ENCODE data around the gene CTNNBL1.
A peak's percentile ranks its signal among the peaks of the same experiment; 100 is the strongest.
"Not testable (repeated sequence)": the region's sequence is repeated elsewhere in the genome, so short reads cannot be mapped to it uniquely, and the experiment has no call there.

Gene CTNNBL1

DNA sequence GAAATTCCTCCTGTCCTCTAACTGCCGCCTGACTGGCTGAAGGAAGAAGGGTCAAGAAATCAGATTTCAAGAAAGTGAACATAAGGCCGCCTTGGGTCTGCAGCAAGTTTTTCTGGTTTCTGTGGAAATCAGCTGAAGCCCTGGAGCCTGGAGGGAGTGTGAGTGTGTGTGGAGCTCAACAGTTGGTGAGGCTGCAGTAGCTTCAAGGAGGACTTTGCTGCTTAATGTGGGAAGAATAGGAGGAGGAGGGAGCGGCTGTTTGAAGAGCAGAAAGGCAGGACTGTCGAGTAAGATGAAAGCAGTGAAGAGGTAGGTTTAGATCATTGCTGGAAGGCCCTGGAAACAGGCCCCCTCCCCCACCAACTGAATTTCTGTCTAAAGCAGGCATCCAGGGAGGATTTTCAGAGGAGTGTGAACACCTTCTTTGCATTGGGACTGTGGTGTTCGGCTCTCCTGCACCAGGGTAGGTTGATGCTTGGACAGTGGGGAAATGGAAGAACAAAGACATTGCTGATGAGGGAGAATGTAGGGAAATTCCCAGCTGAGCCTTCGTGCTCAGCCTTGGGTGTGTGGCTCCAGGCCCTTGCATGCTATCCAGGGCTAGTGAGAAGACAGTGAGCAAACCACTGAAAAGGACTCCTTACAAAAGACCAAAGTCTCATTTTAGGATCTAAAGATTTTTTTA is 129.6 kb downstream of the CTNNBL1 start:
- DNase-seq, result no peak

DNA sequence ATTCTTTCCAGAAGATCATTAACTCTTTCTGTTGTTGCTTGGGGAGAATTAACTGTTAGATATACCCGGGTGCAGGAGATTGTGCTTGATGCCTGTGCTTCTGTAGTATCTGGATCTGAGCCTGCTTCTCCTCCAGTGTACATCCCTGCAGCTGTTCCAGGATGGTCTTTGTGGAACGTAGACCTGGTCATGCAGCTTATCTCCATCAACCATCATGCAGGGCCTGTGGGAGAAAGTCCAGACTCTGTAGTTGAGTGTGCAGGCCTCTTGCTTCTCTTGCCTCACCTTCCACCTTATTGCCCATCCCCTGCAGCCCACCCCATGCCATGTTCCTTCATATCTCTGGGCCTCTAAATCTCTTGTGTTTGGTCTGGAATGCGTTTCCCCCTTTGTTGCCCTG is 133.8 kb downstream of the CTNNBL1 start:
- DNase-seq, result no peak

DNA sequence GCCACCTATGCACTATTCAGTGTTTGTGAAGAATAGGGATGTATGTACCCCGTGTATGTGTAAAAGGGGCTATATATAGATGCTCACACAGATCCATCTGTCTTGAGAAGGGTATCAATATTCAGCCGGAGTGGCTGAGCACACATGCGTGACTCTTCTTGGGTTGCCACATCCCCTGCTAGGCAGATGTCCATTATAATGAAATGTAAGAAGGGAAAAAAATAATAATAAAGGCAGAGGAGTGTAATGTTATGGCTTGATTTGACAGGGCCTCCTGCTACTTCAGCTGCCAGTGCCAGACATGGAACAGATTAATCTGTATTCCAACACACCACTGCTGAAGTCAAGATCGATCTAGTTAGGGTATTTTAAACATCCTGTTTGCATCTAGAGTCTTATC is 134.9 kb downstream of the CTNNBL1 start:
- peak; percentile 95 for DNase-seq

DNA sequence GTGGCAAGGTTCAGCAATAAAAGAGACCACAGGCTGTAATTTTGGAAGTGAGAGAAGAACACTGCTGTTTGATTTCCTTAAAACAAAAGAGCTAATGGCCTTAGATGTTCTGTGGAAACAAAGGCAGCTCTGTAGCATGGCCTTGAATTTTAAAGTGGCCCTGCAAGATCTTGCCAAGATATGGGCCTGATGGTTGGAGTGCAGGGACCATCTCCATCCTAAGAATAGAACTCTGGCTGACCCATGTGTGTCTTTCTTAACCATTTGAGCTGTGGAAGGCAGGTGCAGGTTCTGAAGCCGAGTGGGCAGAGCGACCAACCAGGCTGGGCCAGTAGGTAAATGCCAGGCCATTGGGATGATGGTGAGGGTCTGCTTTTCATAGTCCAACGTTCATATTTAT is 135.3 kb downstream of the CTNNBL1 start:
- DNase-seq, result no peak

DNA sequence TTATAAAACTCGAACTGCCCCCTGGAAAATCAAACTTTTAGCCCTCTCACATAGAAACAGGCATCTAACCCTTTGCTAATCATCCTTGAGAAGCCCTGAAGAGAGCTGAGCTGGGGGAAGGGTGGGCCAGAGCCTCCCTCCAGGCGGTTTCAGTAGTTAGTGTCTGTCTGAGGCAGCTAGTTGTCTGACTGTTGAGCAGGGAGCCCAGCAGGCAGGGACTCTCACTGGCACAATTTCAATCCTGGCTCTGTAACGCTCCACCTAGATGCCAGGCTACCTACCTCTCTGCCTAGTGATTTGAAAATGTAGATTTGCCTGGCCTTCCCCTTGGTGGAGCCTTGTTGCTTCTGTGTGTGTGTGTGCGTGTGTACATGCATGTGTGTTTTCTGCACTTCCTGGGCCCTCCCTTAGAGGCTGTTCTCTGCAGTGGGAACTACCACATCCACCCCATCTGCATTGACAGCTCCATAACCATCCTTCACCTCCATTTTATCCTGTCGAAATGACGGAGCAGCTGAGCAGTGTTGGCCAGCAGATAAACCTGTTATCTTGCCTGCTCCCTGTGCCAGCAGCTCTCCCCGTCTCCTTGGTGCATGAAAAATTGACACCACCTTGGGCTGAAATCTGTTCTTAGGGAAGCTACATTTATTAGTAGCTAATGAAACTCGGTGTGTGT is 139.5 kb downstream of the CTNNBL1 start:
- DNase-seq, result no peak

DNA sequence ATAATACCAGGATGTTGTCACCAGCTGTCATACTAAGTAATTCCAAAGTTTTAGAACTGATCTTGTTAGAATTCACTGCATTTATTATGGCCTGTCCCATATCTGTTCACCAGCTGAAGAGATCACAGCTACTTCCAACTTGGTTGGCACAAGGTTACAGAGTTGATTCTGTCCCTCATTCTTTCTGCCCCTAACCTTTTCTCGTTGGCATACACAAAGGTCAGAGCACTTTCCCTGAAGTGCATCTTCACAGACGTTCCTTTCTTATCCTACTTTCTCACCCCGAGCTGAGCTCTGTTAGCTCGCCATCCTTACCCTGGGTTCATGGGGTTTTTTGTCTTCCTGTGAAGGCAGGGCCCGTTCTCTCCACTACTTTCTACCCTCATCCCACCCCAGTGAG is 143.1 kb downstream of the CTNNBL1 start:
- DNase-seq, result no peak

DNA sequence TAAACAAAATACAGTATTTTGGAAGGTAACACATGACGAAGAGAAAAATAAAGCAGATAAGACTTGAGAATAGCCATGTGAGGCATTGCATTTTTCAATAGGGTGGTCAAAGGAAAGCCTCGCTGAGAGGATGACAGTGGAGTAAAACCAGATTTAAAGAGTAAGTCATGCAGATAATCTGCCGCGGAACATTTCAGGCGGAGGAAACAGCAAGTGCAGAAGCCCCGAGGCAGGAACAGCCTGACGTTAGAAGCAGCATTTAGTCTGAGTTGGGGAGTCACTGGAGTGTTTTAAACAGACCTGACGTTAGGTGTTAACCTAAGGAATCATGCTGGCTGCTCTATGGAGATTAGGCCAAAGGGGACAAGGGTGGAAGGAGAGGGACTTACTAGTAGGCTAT is 144.1 kb downstream of the CTNNBL1 start:
- no peak for DNase-seq

DNA sequence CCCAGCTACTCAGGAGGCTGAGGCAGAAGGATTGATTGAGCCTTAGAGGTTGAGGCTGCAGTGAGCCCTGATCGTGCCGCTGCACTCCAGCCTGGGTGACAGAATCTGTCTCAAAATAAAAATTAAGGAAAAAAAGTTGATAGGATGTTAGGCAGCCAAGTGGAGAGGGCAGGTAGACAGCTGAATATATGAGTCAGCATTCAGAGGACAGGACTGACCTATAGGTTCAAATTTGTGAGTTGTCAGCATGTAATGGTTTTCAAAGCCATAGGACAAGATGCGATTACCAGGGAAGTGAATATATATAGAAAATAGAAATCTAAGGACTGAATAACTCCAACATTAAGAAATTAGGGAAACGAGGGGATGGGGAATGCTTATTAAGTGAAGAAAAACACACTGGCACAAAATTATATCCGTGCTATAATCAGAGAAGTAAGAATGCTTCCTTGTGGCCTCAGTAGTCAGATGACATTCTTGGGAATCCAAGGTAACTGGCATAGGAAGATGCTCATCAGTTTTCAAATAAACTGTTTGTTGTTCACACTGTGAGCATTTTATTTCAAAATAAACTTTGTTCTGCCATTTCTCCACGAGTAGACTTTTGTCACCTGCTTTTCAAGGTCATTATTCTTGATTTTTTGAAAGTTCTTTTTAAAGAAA is 145.1 kb downstream of the CTNNBL1 start:
- peak; percentile 57 for DNase-seq

DNA sequence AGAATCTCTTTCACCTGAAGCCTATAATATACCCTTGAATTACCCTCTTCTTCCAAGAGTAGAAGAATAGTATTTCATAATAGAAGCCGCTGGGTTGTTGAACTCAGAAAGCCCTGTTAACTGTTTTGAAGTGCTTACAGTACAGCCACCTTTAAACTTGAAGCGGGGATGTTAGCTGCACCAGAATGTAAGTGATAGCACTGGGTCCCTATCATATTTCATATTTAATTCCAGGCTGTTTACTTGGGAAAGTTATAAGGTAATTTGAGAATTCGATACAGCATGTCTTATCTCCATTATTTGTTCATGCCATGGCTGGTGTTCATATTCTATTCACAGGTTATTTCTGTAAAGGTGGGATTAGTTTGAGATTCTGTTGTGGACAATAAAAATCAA is 145.6 kb downstream of the CTNNBL1 start:
- DNase-seq, result peak; percentile 98

DNA sequence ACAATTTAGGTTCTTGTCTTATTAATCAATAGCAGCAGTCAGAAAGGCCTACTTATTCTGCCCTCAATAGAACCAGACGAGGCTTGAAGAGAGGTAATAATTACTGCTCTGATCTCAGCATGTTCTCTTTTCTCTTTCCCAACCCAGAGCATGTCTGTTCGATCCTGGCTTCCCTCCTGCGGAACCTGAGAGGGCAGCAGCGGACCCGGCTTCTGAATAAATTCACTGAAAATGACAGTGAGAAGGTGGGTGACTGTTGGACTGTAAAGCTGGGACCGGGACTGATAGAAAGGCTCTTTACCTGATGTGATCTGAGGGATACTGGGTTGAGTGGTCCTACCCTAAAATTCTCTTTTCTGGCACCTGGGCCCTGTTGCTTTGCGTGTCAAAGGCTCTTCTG is 146.1 kb downstream of the CTNNBL1 start:
- DNase-seq, result peak; percentile 69

DNA sequence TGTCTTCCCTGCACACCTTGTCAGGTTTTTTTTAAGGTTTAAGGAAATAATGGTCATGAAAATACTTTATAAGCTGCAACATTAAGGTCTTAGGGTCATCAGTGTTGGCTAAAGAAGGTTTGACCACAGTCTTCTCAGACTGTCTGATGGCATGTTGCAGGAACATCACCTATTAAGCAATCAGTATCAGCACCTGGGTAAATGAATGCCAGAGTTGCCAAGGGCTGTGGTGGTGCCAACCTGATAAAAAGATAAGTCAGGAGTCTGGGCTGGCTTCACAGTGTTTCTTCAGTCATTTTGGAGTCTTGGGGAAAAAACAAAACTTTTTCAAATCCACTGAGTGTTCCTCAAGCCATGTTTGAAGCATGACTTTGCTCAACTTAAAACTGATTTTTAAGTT is 147.6 kb downstream of the CTNNBL1 start:
- DNase-seq, result no peak

DNA sequence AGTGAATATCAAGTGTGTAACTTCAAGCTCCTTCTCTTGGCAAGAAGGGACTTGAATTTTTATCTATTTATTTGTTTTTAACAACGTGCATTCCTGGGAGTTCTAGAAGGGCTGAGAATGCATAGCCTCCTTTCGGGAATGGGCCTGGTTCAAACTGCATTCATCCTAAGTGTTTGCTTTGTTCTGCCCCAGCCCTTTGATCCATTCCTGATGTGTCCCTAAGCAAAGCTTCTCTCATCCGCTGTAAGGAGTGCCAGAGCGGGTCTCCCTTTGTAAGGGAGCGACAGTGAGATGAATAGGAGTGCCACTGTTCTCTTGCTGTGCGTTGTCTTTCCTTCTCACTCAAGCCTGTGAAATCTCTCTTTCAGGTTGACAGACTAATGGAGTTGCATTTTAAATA is 148.1 kb downstream of the CTNNBL1 start:
- no peak for DNase-seq

DNA sequence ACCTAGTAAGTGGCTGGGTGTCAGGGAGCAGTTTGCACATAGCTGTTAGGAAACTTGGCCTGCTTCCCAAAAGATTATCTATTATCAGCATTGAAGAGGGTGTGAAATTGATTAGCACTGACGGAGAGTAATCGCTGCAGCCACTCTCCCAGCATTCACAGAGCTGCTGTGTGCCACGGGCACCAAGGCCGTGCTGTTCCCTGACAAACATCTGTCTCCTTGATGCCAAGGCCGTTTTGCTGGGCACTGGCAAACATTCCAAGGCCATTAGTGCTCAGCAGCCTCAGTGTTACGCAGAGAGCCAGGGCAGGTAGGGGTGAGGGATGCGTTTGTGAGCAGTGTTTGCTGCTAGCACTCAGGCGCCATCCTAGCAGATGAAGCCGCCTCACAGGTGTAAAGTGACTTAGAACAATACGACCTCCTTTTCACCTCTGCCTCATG is 151.4 kb downstream of the CTNNBL1 start:
- peak; percentile 37 for DNase-seq

DNA sequence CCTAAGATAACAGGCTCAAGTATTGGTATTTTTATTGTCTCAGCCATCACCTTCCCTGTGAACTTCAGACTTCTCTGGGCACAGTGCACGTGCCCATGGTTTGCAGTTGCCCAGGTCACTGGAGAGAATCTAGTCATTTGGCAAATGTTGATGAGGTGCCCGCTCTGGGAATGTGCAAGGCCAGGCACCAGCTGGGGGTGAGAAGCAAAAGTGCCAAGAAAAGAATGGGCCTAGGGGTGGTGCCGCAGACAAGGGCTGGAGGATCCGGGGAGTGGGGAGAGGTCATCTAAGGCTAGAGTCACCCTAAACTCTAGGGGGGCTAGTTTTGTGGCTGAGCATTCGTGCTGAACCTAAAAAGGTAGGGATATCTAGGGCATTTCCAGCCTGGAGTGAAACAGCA is 152.0 kb downstream of the CTNNBL1 start:
- no peak for DNase-seq

DNA sequence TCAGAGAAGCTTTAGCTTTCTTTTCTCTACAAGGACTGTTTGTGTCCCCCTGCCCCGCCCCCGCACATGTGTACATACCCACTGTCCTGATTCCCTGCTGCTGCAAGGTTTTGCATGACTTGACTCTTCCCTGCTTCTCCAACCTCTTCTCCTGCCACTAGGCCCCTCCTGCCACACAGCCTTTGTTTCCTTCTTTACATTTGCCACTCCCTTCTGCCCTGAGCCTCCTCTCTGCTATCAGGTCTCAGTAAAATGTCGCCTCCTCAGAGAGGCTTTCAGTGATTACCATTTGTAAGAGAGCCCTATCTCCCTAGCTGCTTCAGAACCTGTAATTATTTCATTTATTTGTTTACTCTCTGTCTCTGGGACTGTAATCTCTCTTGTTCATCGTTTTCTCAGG is 152.7 kb downstream of the CTNNBL1 start:
- DNase-seq, result peak; percentile 24

DNA sequence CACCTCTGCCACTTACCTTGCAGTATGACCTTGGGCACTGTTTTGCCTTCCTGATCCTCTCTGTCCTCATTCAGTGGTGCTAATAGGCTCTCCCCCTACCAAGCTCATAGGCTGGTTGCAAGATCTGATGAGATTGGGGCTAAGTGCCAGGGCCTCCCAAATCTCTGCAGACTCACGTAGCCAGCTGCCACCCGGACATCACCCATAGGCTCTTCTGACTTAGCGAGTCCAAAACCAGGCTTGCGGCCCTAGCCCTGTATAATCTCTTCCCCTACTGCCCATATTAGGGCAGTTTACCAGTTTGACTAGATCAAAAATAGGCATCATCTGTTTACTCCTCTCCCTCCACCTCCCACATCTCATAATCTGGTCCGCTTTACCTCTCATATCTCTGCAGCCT is 154.9 kb downstream of the CTNNBL1 start:
- no peak for DNase-seq

DNA sequence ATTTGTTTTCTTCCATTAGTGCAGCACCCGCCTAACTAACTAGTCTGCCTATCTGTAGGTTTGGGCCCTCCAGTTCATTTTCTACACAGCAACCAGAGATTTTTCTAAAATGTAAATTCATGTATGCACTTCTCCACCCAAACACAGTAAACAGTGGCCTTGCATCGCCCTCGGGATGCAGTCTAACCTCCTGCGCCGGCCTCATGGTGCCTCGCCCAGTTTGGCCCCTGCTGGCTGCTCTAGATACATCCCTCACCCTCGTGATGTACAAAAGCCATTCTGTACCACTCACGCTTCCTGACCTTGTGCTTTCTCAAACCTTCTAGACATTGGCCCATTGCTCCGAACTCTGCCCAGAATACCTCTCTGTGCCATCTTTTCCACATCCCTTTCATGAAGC is 155.3 kb downstream of the CTNNBL1 start:
- no peak for DNase-seq

DNA sequence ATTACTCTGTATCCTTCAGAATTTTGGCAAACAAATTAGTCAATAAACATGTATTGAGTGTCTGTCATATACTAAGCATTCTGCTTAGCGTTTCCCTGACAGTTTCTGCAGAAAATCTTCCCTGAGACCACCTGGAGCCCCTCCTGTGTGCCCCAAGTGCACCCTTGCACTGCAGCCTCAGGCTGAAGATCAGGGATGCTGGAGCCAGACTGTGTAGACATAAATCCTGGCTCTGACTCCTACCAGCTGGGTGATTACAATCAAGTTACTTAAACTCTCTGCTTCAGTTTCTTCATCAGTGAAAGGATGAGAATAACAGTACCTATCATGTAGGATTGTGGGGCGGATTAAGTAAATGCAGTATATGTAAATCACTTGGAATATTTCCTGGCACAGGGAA is 155.7 kb downstream of the CTNNBL1 start:
- DNase-seq, result no peak

DNA sequence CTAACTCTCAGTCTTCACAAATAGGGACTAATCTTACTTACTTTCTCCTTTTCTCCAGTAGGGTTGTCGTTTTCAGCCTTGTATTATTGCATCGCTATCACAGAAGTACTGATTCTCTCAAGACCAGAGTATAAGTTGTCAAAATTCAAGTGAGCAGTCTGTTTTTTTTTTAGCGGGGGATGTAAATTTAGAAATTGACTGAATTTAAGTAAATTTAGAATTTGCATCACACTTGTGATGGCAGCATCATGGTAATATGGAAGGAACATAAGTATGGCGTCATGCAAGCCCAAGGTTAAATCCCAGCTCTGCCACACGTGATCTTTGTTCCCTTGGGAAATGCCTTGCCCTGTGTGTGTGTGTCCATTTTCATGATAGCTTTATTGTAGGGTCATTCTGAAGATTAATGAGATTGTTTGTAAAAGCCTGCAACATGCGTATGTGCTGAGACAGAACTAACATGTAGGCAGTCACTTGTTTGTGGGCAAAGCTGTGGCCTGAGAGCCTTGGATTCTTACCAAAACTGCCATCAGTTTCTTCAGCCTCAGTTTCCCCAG is 156.3 kb downstream of the CTNNBL1 start:
- no peak for DNase-seq

DNA sequence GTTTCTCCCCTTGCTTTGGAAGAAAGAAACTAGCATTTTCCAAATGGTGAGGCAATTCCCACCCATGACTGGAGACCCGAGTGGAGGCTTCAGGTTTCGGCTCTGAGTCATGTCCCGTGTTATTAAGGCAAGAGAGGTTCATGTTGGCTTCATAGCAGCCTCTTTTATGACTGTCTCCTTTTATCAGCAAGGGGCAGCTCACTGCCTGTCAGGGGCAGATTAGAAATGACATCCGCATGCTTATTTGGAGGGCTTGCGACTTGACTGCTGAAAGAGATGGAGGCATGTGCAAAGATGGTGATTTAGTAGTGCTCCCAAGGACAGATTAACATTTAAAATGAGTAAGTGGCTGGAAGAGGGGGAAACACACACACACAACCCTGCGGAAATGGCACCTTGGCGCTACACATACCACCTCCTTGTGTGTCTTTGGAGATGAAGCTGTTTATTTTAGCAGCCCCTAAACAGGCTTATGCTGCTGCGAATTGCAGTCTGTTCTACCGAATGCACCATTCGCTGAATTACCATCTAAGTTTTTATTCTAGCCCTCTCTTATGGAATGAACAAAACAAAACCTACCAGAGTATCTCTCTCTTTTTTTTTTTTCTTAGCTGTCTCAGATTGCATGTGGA is 157.0 kb downstream of the CTNNBL1 start:
- DNase-seq, result no peak

DNA sequence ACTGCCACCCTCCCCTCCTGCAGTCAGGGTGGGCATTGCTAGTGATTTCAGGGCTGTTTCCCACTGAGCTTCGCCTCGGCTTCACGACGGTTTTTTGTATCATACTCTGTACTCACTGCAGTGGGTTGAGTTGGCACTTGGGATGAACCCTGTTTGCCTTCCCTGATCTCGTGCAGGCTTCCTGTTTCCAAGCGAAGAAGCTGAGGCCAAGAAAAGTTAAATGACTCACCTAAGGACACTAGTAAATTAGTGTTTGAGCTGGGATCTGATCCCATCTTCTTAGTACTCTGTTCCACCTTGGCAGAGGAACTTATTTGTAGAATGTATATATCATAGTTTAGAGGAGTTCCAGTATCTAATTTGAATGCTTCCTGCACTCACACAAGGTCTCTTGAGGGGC is 158.8 kb downstream of the CTNNBL1 start:
- DNase-seq, result no peak

DNA sequence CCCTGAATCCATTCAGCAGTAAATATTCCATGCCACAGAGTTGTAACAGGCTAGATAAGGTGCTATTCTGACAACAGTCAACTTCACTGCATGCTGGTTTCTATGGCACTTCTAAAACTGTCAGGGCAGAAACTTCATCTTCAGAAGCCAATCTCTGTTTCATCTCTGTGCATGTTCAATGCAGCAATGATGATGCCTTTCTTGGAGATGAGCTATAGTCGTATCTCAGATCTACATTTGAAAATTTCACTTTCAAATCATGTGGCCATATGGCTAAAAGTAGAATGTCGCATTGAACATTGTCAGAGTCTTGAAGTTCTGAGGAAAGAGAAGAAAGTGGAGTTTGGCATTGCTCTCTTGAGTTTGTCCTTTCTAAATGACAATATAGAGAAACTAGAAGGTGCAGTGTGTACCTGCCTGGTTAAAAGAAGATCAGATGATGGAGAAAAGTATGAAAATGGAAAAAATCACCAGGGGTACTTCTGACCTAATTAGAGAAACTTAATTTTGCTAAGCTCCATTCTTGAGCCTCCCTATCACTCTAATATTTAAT is 160.1 kb downstream of the CTNNBL1 start:
- no peak for DNase-seq

DNA sequence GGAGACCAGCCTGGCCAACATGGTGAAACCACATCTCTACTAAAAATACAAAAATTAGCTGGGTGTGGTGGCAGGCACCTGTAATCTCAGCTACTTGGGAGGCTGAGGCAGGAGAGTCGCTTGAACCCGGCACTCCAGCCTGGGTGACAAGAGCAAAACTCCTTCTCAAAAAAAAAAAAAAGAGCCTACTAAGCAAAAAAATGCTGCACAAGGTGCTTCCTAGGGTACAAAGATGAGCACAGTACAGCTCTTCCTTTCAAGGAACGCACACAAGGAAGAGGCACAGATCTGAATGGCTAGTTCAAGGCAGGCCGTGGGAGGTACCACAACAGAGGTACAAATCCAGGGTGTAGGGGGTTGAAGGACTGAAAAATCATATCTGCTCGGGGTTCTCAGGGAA is 162.2 kb downstream of the CTNNBL1 start:
- not testable (repeated sequence) for DNase-seq

Measured in NCI-H2171 treated with DMSO at 0.1 percent for 48 hours (cell line).